Erythroblast (primary cell): Measurements from ENCODE around the gene AURKAIP1.
A peak's percentile ranks its signal among the peaks of the same experiment; 100 is the strongest.

Experiments
- GATA1 ChIP-seq: IDR thresholded peaks from 2 replicates; pipeline ENCODE4 v1.6.1; 2011; ENCODE audit warnings: low read depth, mild to moderate bottlenecking, control low read depth, low read length, moderate library complexity
- POLR2A ChIP-seq: IDR thresholded peaks from 2 replicates; pipeline ENCODE4 v1.6.1; 2011; ENCODE audit warnings: mild to moderate bottlenecking, low read length

DNA sequence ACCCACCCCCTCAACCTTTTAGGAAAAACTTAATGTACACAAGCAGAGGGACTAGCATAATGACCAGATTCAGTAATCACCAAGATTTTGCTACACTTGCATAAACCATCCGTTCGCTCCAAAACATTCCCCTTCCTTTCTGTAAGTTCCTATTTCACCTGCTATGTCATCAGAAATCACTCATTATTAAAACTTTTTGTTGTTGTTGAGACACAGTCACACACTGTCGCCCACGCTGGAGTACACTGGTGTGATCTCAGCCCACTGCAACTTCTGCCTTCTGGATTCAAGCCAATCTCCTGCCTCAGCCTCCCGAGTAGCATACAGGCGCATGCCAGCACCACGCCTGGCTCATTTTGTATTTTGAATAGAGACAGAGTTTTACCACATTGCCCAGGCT, 28.6 kb upstream of the AURKAIP1 start:
- TF ChIP-seq POLR2A = peak; percentile 19
- TF ChIP-seq GATA1 = no peak
